ENCODE measurements around the gene ASF1B. TPM values are rescaled to one million over a fixed set of nuclear protein-coding genes. Genes with fewer than 3 reads are reported as not detected.
A peak's percentile ranks its signal among the peaks of the same experiment; 100 is the strongest.

Gene ASF1B
- total RNA-seq, 2 donors from 2014 or later: 1.5 to 1.9 TPM

- H3K4me1 Mint-ChIP-seq: peaks cover 24% of the 10 kb centered on the region
These were observed 3.6 kb upstream of the ASF1B start for GRCh38 chr19:14139944-14140343.

DNA sequence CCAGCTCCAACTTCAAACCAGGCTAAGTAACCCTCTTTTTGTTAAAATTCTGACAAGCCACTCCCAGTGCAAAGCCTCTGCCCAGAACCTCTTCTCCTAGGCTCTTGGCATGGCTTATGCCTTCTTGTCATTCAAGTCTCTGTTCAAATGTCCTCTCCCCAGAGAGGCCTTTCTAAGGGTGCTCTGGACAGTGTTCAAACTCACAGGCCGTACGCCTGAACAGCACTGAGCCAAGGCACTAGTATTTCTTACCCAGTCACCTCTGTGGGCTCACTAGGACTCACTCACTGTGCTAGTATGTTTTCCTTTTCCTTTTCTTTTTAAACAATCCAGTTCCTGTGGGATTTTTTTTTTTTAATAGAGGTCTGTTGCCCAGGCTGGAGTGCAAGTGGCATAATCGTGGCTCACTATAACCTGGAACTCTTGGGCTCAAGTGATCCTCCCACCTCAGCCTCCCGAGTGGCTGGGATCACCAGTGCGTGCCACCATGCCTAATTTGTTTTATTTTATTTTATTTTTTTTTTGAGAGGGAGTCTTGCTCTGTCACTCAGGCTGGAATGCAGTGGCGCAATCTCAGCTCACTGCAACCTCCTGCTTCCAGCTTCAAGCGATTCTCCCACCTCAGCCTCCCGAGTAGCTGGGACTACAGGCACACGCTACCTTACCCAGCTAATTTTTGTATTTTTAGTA, 2.3 kb upstream of the ASF1B start:
- Mint-ChIP-seq H3K27me3 (no peaks in the 10 kb centered on the region), H3K36me3 (ENCODE audit: low read depth) (peaks cover 7% of the 10 kb centered on the region), H3K27ac (peak overlapping the region; percentile 92), H3K4me1 (peaks cover 24% of the 10 kb centered on the region), H3K4me3 (peak overlapping the region; percentile 79)
- DNase-seq: no peak
- H3K9me3 ChIP-seq (ENCODE audit: control insufficient read depth, low read length, poor library complexity, severe bottlenecking): no peaks in the 10 kb centered on the region
- no peak for ATAC-seq

More at GRCh38 chr19:14139944-14140343, 3.6 kb upstream of the ASF1B start:
- DNase-seq (no peak), ATAC-seq (no peak)
- Mint-ChIP-seq H3K27ac (no peak overlapping the region), H3K27me3 (no peaks in the 10 kb centered on the region), H3K36me3 (ENCODE audit: low read depth) (peaks cover 7% of the 10 kb centered on the region), H3K4me3 (no peak overlapping the region)
- H3K9me3 ChIP-seq (ENCODE audit: control insufficient read depth, low read length, poor library complexity, severe bottlenecking): no peaks in the 10 kb centered on the region

DNA sequence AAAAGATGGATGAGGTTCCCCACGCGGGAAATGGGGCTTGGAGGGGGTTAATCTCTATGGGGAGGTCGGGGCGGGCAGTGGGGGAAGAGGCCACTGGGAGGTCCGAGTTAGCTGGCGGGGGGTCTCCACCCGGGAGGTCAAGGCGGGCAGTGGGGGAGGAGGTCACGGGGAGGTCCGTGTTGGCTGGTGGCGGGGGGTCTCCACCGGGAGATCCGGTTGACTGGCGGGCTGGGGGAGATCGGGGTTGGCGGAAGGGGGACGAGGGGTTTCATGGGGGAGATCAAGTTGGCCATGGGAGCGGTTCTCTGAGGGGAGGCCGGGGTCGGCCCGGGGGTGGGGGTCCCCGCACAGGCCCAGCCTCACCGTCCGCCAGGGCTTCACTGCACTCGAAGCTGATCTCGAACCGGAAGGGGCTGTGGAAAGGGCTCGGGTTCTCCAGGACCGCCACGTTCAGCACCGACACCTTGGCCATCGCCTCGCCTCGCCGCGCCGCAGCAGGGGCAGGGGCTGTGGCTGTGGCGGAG, 342 bp downstream of the ASF1B start:
- Mint-ChIP-seq H3K4me1 (peaks cover 19% of the 10 kb centered on the region), H3K4me3 (peak overlapping the region; percentile 99), H3K36me3 (ENCODE audit: low read depth) (peaks cover 7% of the 10 kb centered on the region), H3K27ac (no peak overlapping the region), H3K27me3 (no peaks in the 10 kb centered on the region)
- ATAC-seq: no peak
- H3K9me3 ChIP-seq (ENCODE audit: control insufficient read depth, low read length, poor library complexity, severe bottlenecking): no peaks in the 10 kb centered on the region
- DNase-seq: no peak

GRCh38 chr19:14135355-14135754, 1.0 kb downstream of the ASF1B start:
- Mint-ChIP-seq H3K27ac (no peak overlapping the region), H3K4me3 (peak overlapping the region; percentile 99), H3K4me1 (peaks cover 19% of the 10 kb centered on the region), H3K36me3 (ENCODE audit: low read depth) (peaks cover 7% of the 10 kb centered on the region), H3K27me3 (no peaks in the 10 kb centered on the region)
- DNase-seq: no peak
- ATAC-seq: no peak
- H3K9me3 ChIP-seq (ENCODE audit: control insufficient read depth, low read length, poor library complexity, severe bottlenecking): no peaks in the 10 kb centered on the region

GRCh38 chr19:14127929-14128509, 8.4 kb downstream of the ASF1B start:
- H3K36me3 Mint-ChIP-seq (ENCODE audit: low read depth): no peaks in the 10 kb centered on the region
- H3K27ac Mint-ChIP-seq: no peak overlapping the region
- DNase-seq: no peak
- H3K4me1 Mint-ChIP-seq: no peaks in the 10 kb centered on the region
- no peaks in the 10 kb centered on the region for H3K27me3 Mint-ChIP-seq
- no peak for ATAC-seq
- no peaks in the 10 kb centered on the region for H3K9me3 ChIP-seq (ENCODE audit: control insufficient read depth, low read length, poor library complexity, severe bottlenecking)
- no peak overlapping the region for H3K4me3 Mint-ChIP-seq

DNA sequence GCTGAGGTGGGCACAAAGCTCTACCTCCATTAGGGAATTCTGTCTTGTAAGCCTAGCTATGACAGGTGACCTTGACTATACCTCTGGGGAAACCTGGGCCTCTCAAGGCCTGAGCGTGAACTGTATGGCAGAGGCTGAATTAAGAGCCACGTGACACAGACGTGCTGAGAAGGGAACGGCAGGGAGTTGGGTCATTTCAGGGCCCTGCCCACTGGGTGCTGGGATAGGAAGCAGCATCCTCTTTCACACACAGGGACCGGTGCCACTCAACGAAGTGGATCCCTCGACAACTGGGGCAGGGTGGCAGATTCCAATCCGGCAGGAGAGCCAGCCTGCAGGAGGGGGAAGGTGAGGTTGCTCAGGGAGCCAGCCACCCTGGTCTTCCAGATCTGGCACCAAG, 9.2 kb downstream of the ASF1B start:
- H3K4me3 Mint-ChIP-seq: no peak overlapping the region
- ATAC-seq (no peak), DNase-seq (no peak)
- H3K36me3 Mint-ChIP-seq (ENCODE audit: low read depth): no peaks in the 10 kb centered on the region
- H3K27ac Mint-ChIP-seq: no peak overlapping the region
- no peaks in the 10 kb centered on the region for H3K27me3 Mint-ChIP-seq
- H3K4me1 Mint-ChIP-seq: no peaks in the 10 kb centered on the region
- H3K9me3 ChIP-seq (ENCODE audit: control insufficient read depth, low read length, poor library complexity, severe bottlenecking): no peaks in the 10 kb centered on the region

- H3K27ac Mint-ChIP-seq: peak overlapping the region; percentile 47
- peaks cover 9% of the 10 kb centered on the region for H3K4me1 Mint-ChIP-seq
- no peak overlapping the region for H3K4me3 Mint-ChIP-seq
- H3K27me3 Mint-ChIP-seq: no peaks in the 10 kb centered on the region
- no peaks in the 10 kb centered on the region for H3K36me3 Mint-ChIP-seq (ENCODE audit: low read depth)
- no peaks in the 10 kb centered on the region for H3K9me3 ChIP-seq (ENCODE audit: control insufficient read depth, low read length, poor library complexity, severe bottlenecking)
- ATAC-seq (no peak), DNase-seq (no peak)
These were observed 13.5 kb downstream of the ASF1B start for GRCh38 chr19:14122924-14123323.

- Mint-ChIP-seq H3K4me1 (peaks cover 26% of the 10 kb centered on the region), H3K27ac (no peak overlapping the region)
These were observed 15.9 kb downstream of the ASF1B start for GRCh38 chr19:14120497-14120780.

DNA sequence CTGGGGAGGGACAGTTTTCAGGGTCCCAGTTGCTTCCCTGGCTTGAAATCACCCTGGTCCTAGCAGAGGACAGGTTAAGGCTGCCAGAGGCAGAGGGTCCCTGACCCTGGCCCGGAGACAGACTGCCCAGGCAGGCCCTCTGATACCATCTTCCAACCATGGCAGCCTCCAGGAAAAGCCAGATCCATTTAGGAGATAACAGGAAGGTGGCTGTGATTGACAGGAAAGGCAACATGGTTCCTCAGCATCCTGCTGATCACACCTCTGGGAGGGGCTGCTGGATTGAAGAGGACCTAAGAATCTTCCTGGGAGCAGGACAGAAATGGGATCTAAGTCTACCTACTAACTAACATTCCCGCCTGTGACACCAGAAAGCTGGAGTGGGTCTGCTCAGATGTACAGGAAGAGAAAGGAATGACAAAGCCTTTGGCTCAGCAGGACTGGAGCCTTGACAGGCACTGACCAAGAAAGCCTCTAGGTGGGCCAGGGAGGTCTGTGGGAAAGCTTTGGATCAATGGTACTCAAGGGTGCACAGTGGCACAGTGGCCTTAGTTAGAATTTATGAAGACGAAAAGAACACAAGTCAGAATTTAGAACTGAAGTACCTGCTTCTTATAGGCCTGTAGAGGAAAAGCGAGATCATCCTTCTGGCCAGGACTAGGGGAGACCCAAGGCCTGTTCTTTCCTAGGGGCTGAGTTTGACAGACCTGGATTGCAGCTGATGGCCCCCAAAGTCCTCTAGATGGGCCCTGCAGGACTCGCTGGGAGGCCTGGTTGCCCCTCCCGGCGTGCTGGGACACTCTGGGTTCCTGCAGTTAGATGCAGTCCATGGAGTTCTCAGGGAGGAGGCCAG, 16.5 kb downstream of the ASF1B start:
- ATAC-seq (no peak), DNase-seq (no peak)
- no peaks in the 10 kb centered on the region for H3K9me3 ChIP-seq (ENCODE audit: control insufficient read depth, low read length, poor library complexity, severe bottlenecking)
- H3K27me3 Mint-ChIP-seq: no peaks in the 10 kb centered on the region
- H3K4me3 Mint-ChIP-seq: no peak overlapping the region
- H3K4me1 Mint-ChIP-seq: peaks cover 28% of the 10 kb centered on the region
- H3K36me3 Mint-ChIP-seq (ENCODE audit: low read depth): no peaks in the 10 kb centered on the region
- no peak overlapping the region for H3K27ac Mint-ChIP-seq

More at GRCh38 chr19:14120497-14120780, 15.9 kb downstream of the ASF1B start:
- DNase-seq: no peak
- Mint-ChIP-seq H3K36me3 (ENCODE audit: low read depth) (no peaks in the 10 kb centered on the region), H3K27me3 (no peaks in the 10 kb centered on the region), H3K4me3 (no peak overlapping the region)
- no peak for ATAC-seq
- H3K9me3 ChIP-seq (ENCODE audit: control insufficient read depth, low read length, poor library complexity, severe bottlenecking): no peaks in the 10 kb centered on the region

DNA sequence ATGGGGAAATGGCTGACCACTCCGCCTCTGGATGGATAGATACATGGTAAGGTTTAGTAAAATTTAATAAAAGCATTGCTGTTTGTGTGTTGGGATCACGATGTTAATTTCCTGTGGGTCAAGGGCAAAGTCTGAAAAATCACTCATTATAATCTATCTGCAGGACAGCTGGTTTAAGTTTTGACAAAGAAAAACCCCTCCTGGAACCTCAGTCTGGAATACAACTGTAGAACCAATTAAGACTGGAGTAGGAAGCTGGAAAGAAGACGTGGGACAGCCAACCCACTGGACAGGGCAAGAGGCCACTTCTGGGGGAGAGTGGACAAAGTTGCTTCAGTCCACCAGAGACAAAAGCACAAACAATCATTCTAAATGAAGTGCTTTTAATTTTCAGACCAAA, 17.2 kb downstream of the ASF1B start:
- H3K4me3 Mint-ChIP-seq: peak overlapping the region; percentile 97
- no peak for ATAC-seq
- DNase-seq: no peak
- H3K4me1 Mint-ChIP-seq: peaks cover 29% of the 10 kb centered on the region
- no peaks in the 10 kb centered on the region for H3K36me3 Mint-ChIP-seq (ENCODE audit: low read depth)
- H3K27me3 Mint-ChIP-seq: no peaks in the 10 kb centered on the region
- peak overlapping the region; percentile 91 for H3K27ac Mint-ChIP-seq
- no peaks in the 10 kb centered on the region for H3K9me3 ChIP-seq (ENCODE audit: control insufficient read depth, low read length, poor library complexity, severe bottlenecking)

DNA sequence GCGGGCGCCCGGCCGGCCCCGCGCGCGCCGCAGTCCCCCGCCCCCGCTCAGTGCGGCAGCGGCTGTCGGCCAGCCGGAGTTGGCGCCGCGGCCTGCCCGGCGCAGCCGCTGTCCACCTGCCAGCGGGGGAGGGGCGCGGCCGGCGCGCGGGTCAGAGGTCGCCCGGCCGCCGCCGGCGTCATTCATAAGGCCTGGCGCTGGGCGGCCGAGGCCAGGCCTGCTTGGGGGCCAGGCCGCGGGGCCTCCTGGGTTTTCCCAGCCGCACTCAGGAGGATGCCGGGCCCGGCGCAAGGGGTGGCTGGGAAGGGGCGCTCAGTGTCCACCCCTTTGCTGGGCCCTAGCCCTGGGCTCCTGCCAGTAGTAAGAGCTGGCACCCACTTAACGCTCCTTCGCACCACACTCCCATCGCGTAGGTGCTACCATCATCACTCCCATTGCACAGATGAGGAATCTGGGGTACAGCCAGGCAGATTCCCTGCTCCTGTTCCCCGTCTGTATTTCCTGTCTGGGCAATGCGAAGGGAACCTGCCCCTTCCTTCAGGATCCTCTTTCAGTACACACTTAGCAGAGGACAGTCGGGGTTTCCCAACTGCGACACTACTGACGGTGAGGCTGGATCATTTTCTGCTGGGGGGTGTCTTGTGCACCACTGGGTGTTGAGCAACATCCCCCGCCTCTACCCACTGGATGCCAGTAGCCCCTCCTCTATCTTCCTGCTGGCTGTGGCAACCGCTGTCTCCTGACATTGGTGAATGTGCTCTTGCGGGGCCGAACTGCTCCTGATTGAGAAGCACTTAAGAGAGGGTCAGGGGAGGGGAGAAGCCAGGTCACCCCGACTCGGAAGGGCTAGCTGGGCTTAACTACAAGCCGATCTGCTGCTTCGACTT, 18.0 kb downstream of the ASF1B start:
- no peak for ATAC-seq
- peak overlapping the region; percentile 91 for H3K27ac Mint-ChIP-seq

GRCh38 chr19:14117668-14118164, 18.7 kb downstream of the ASF1B start, which contains the start of gene PRKACA:
Gene PRKACA, minus strand, starts transcription at chr19:14117762. Its CDS starts 215 bp downstream, at chr19:14117547.
- H3K27ac Mint-ChIP-seq: peak within 1 kb of the TSS; percentile 91
- no peaks in the 10 kb centered on the region for H3K27me3 Mint-ChIP-seq
- H3K36me3 Mint-ChIP-seq (ENCODE audit: low read depth): no peaks in the 10 kb centered on the region
- peaks cover 35% of the 10 kb centered on the region for H3K4me1 Mint-ChIP-seq
- H3K9me3 ChIP-seq (ENCODE audit: control insufficient read depth, low read length, poor library complexity, severe bottlenecking): no peaks in the 10 kb centered on the region
- ATAC-seq: peak; percentile 95
- H3K4me3 Mint-ChIP-seq: peak within 1 kb of the TSS; percentile 97
- DNase-seq: peak; percentile 96 to 98 (median 98)

More for the DNA sequence above, 18.0 kb downstream of the ASF1B start:
- Mint-ChIP-seq H3K27me3 (no peaks in the 10 kb centered on the region), H3K4me1 (peaks cover 32% of the 10 kb centered on the region), H3K36me3 (ENCODE audit: low read depth) (no peaks in the 10 kb centered on the region), H3K4me3 (peak overlapping the region; percentile 97)
- peak; percentile 19 to 34 (median 29) for DNase-seq
- no peaks in the 10 kb centered on the region for H3K9me3 ChIP-seq (ENCODE audit: control insufficient read depth, low read length, poor library complexity, severe bottlenecking)

Data from T-helper 17 cell (primary cell).